NCI-H748 (cell line): Measurements from ENCODE around the gene XIST.
A peak's percentile ranks its signal among the peaks of the same experiment; 100 is the strongest.
"Not testable (repeated sequence)": the region's sequence is repeated elsewhere in the genome, so short reads cannot be mapped to it uniquely, and the experiment has no call there.

ENCODE experiments used
- DNase-seq: peaks from one replicate; lab custom pipeline; 2025; ENCODE audit not compliant: unreplicated experiment; lab: John Stamatoyannopoulos, UW

The XIST gene

GRCh38 chrX:73852467-73852866, at the start of gene XIST:
TSS of gene XIST (minus strand) at chrX:73852714.
- DNase-seq, result no peak

DNA sequence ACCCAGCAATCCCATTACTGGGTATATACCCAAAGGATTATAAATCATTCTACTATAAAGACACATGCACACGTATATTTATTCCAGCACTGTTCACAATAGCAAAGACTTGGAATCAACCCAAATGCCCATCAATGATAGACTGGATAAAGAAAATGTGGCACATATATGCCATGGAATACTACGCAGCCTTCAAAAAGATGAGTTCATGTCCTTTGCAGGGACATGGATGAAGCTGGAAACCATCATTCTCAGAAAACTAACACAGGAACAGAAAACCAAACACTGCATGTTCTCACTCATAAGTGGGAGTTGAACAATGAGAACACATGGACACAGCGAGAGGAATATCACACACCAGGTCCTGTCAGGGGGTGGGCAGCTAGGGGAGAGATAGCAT, 45.8 kb upstream of the XIST start:
- not testable (repeated sequence) for DNase-seq

GRCh38 chrX:73892515-73893090, 40.1 kb upstream of the XIST start:
- peak; percentile 64 for DNase-seq

GRCh38 chrX:73882260-73882659, 29.7 kb upstream of the XIST start:
- not testable (repeated sequence) for DNase-seq

GRCh38 chrX:73877687-73878086, 25.2 kb upstream of the XIST start:
- no peak for DNase-seq

- DNase-seq, result no peak
Observed at GRCh38 chrX:73876911-73877310, 24.4 kb upstream of the XIST start.

GRCh38 chrX:73868916-73869315, 16.4 kb upstream of the XIST start:
- DNase-seq, result no peak

DNA sequence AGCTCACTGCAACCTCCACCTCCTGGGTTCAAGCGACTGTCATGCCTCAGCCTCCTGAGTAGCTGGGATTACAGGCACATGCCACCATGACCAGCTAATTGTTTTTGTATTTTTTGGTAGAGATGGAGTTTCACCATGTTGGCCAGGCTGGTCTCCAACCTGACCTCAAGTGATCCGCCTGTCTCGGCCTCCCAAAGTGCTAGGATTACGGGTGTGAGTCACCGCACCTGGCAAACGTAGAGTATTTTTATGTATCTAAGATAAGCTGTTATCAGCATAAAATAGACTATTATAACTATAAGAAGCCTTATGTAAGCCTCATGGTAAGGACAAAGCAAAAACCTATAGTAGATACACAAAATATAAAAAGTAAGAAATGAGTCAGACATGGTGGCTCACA, 14.6 kb upstream of the XIST start:
- DNase-seq, result no peak

GRCh38 chrX:73863852-73864251, 11.3 kb upstream of the XIST start:
- no peak for DNase-seq

DNA sequence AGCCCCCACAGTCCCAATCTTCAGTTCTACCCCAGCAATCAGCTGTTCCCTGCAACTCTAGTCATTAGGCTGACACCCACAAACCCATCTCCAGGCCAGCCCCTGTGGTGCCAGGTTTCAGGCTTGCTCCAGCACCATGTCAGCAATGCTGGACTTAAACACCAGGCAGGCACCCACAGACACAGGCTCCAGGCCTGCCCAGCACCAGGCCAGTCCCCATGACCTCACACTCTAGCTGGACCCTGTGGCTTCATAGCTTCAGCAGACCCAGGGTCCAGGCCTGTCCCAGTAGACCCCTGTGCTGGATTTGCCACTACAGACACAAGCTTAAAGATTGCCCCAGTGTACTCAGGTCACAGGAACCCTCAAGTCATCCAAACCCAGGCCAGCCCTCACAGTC, 10.8 kb upstream of the XIST start:
- DNase-seq, result no peak

GRCh38 chrX:73859622-73860021, 7.1 kb upstream of the XIST start:
- DNase-seq, result no peak

- peak; percentile 48 for DNase-seq
Observed at GRCh38 chrX:73855546-73855945, 3.0 kb upstream of the XIST start.

DNA sequence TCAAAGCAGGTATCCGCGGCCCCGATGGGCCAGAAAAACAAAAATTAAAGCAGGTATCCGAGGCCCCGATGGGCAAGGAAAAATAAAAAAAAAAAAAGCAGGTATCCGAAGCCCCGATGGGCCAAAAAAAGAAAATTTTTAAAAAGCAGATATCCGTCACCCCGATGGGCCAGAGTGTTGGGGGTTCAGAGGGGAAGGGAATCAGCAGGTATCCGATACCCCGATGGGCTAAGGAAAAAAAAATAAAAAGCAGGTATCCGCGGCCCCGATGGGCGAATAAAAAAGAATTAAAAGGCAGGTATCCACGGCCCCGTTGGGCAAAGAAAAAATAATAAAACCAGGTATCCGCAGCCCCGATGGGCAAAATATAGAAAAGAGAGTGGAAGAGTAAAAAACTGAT, 492 bp downstream of the XIST start:
- DNase-seq, result no peak

GRCh38 chrX:73851014-73852009, 1.2 kb downstream of the XIST start:
- no peak for DNase-seq

DNA sequence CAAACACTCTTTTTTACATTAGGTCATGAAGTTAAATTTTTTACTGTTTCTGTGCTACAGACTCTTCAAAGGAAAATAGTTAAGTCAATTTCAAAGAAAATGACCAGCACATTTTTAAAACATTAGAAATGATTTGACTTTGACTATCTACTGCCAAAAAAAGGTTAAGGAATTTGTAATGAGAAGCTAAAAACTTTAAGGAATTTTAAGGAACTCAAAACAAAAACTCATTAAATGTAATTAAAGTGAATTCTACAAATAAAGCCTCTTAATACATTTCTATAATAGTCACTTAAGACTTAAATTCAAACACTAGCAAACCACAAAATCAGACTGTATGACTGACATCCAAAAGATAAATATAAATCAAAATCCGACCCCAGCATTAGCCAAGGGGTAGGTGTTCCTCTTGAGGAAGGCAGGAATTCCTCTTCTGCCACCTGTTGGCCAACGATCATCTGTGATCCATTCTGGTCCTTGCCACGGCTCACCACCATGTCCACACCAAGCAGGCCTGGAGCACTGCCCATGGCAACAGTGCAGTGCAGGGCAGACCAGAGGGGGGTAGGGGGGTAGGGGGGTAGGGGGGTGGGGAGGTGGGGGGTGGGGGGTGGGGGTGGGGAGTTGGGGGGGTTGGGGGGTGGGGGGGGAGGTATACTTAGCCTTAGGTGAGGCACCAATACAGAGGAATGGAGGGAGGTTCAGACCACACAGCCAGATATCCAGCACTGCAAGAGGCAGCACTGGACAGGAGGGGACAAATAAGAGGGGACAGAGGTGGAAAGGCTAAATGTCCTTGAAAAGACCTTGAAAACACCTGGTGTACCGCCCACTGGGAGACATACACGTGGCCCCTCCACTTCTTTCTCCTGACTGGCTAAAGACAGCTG, 2.1 kb downstream of the XIST start:
- DNase-seq, result peak; percentile 24

DNA sequence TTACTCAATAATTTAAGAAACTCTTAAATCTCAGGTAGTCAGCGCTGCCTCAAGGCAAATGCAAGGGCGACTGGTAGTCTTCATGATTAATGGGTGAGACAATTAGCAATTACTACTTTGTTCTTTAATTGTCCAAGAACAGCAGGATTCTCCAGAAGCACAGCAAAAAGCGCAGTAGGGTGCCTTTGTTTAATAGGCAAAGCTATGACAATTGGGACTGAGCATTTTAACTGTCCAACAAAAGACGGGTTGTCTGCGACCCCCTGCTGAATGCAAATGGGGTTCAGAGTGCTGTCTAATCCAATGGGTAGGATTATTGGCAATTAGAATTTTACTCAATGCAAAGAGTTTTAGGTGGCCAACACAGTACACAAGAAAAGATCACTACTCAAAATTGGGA, 3.4 kb downstream of the XIST start:
- DNase-seq, result no peak

DNA sequence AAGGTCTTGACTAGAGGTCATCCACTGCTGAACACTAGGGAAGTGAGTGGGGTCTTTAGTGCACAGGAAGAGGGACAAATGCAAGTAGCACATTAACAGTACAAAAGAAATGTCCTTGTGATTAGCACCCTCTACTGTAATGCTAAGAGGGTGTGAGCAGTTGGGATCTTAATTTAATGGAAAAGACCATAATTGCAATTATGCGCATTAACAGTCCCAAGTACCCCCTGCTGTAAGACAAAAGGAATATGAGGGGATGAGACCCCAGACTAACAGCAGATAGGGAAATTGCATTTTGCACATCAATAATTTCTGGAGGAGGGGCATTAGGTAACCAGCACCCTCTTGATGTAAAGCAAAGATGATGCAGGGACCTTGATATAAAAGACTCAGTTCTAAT, 4.5 kb downstream of the XIST start:
- no peak for DNase-seq

GRCh38 chrX:73847100-73847499, 5.4 kb downstream of the XIST start:
- no peak for DNase-seq

DNA sequence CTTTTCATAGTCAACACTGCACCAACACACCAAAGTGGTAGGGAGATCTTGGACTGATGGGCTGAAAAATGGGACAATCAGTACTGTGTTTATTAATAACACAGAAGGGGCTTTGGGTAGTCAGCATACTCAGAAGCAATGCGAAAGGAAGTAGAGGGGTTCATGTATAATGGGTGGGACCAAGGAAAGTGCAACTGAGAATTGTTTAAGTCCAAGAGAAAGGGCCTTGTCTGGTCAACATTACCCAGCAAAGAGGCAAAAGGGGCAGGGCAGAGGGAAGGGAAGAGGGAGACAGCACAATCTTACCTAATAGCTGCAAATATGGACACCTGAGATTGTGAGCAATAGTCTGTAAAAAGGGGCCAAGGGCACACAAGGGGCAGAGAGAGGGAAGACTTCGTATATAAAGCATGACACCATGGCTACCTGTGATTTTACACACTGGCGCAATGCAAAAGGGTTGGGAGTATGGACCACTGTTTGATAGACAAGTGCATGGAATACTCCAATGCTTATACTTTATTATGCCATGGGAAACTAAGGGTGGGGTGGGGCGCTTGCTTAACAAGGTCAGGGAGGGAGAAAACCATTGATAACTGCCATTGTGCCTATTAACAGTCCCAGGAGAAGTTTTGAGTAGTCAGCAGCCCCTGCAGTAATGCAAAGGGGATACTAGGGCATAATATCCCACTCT, 9.8 kb downstream of the XIST start:
- no peak for DNase-seq

DNA sequence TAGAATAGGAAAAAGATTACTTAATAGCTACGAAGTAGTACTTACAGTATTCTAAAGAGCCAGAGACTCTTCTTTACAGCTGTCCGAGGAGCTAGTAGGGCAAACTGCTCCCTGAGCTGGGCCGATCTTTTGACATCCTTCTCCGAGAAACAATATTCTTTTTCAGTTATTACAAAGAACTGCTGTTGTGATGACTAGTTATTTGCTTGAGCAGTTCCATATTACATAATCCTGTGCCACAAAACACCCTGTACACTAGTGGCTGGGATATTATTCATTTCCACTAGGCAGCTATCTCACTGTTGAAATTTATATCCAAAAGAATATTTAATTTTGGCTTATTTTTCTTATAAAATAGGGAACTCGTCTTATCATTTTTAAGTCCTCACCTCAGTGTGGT, 11.2 kb downstream of the XIST start:
- no peak for DNase-seq
